ENCODE measurements around the gene TGFBR3. TPM values are rescaled to one million over a fixed set of nuclear protein-coding genes. Genes with fewer than 3 reads are reported as not detected.

Gene TGFBR3
- total and polyA plus RNA-seq, 2 of the 8 experiments (the other 6 are each of a cell fraction or from before 2014, with no cell fraction given): 2.0 to 6.1 TPM

- CTCF ChIA-PET (ENCODE audit: partially characterized antibody): interaction anchor here (0.5 to 1.7 kb wide), 3 partner anchors 12 to 1945 kb away, joined by 3 to 5 read pairs (median 3); no protein-coding TSS in a partner anchor
- H4K8ac ChIP-seq (ENCODE audit: extremely low read depth, insufficient read depth, low read length): no peak overlapping the region
- no peaks in the 10 kb centered on the region for H3K79me2 ChIP-seq (ENCODE audit: control insufficient read depth in 1 of 2, insufficient read depth in 2 of 2, low read length in 2 of 2)
- no peak overlapping the region for H2BK20ac ChIP-seq (ENCODE audit: low read length)
- no peaks in the 10 kb centered on the region for H3K36me3 ChIP-seq (ENCODE audit: control insufficient read depth in 2 of 4, insufficient read depth in 4 of 4, low read length in 3 of 4)
- no peak overlapping the region for H3K4me3 ChIP-seq (ENCODE audit: extremely low read depth in 1 of 4, insufficient read depth in 2 of 4, low read depth in 3 of 4, low read length in 4 of 4)
- no peak overlapping the region for H3K4me2 ChIP-seq (ENCODE audit: insufficient read depth in 1 of 2, low read depth in 2 of 2, low read length in 2 of 2)
- 92% methylated on average over 4 of the region's 4 CpGs; no CpG with 5 or more reads in 1 of the 2 experiments for WGBS, 2 experiments (ENCODE audit: extremely low coverage in 1 of 2, insufficient coverage in 1 of 2, insufficient read length in 1 of 2, insufficient replicate concordance in 2 of 2, low coverage in 1 of 2, low lambda C conversion rate in 2 of 2, missing lambda C conversion rate in 1 of 2)
- no peak overlapping the region for H2BK5ac ChIP-seq (ENCODE audit: low read depth, low read length)
- no peaks in the 10 kb centered on the region for H3K23me2 ChIP-seq (ENCODE audit: low read depth, low read length)
- H3K18ac ChIP-seq (ENCODE audit: extremely low read depth, low read length): no peak overlapping the region
- DNase-seq (ENCODE audit: low read depth in 1 of 2, low spot score in 2 of 2) (no peak), FAIRE-seq (no peak)
- no peak for TF ChIP-seq E2F6 (IDR thresholded peaks at IDR 0.05)
- TF ChIP-seq FOSL1 (IDR thresholded peaks at IDR 0.05; ENCODE audit: insufficient read depth, low read depth, low read length): no peak
- no peak for TF ChIP-seq CEBPB (IDR thresholded peaks at IDR 0.05; ENCODE audit: low read depth, low read length)
- no peak for TF ChIP-seq ASH2L (IDR thresholded peaks at IDR 0.05; ENCODE audit: low read length)
- no peak for TF ChIP-seq TBP (IDR thresholded peaks at IDR 0.05; ENCODE audit: low read depth, low read length)
- TF ChIP-seq CHD1 (IDR thresholded peaks at IDR 0.05; ENCODE audit: low read depth, low read length): no peak
- no peak for TF ChIP-seq GABPA (IDR thresholded peaks at IDR 0.05; ENCODE audit: borderline replicate concordance, insufficient read depth, low read length)
- no peak for TF ChIP-seq RBBP5 (IDR thresholded peaks at IDR 0.05; ENCODE audit: borderline replicate concordance, low read depth, low read length)
- TF ChIP-seq SP4 (IDR thresholded peaks at IDR 0.05; ENCODE audit: low read length): no peak
- TF ChIP-seq POU5F1 (IDR thresholded peaks at IDR 0.05; ENCODE audit: low read depth, low read length): no peak
- H4K5ac ChIP-seq (ENCODE audit: insufficient read length, low read depth, low read length): no peak overlapping the region
- peaks cover 0 to 9% (median 4%) of the 10 kb centered on the region in 4 experiments; a peak in 5 of 7 replicates for H3K4me1 ChIP-seq (replicated peaks in 1 of 4; ENCODE audit: control insufficient read depth in 3 of 4, insufficient read depth in 4 of 4, low read length in 3 of 4)
- no peak overlapping the region for H2AFZ ChIP-seq (ENCODE audit: low read length)
- H2BK12ac ChIP-seq (ENCODE audit: low read depth, low read length): no peak overlapping the region
- no peak overlapping the region for H3K4ac ChIP-seq (replicated peaks; ENCODE audit: insufficient read length, low read depth, low read length)
- no peak overlapping the region for H3K14ac ChIP-seq (ENCODE audit: insufficient read length)
- no peak overlapping the region for H3K23ac ChIP-seq (ENCODE audit: insufficient read length)
- H3K9me3 ChIP-seq (ENCODE audit: insufficient read depth in 2 of 2, low read depth in 1 of 2, low read length in 1 of 2): no peaks in the 10 kb centered on the region
- no peaks in the 10 kb centered on the region for H3K79me1 ChIP-seq (ENCODE audit: low read depth, low read length)
- no peak overlapping the region for H3K56ac ChIP-seq (replicated peaks; ENCODE audit: insufficient read length, low read depth, low read length)
- H3K9ac ChIP-seq (replicated peaks in 1 of 4; ENCODE audit: extremely low read depth in 1 of 4, low read depth in 3 of 4, low read length in 3 of 4): no peak overlapping the region
- H3K27me3 ChIP-seq (replicated peaks in 1 of 4; ENCODE audit: control insufficient read depth in 3 of 4, extremely low read depth in 1 of 4, insufficient read depth in 3 of 4, low read length in 3 of 4): no peaks in the 10 kb centered on the region
- H4K20me1 ChIP-seq (replicated peaks in 1 of 2; ENCODE audit: control insufficient read depth in 1 of 2, insufficient read depth in 2 of 2, low read length in 2 of 2): no peaks in the 10 kb centered on the region
- no peak overlapping the region for H3K27ac ChIP-seq (ENCODE audit: low read depth, low read length)
- POLR2A ChIA-PET (ENCODE audit: partially characterized antibody): no interaction called here
- H2AK5ac ChIP-seq (ENCODE audit: low read depth, low read length): no peak overlapping the region
- H4K91ac ChIP-seq (replicated peaks; ENCODE audit: insufficient read length, low read length): no peak overlapping the region
- H2BK120ac ChIP-seq (replicated peaks; ENCODE audit: low read depth, low read length): no peak overlapping the region
- no peak overlapping the region for H2BK15ac ChIP-seq (ENCODE audit: low read length)
Measured at GRCh38 chr1:91701472-91701869, 184.5 kb downstream of the TGFBR3 start.

Measured in H1 (cell line).